A673 (cell line): ENCODE results near the gene GLRX3.

Experiments
- CTCF ChIP-seq: fragments of 300-800, 200-600 bp; sonication (generic); conservative IDR thresholded peaks from 2 replicates; pipeline ENCODE4 v1.5.1; 2017; ENCODE audit warnings: low read depth, mild to moderate bottlenecking, antibody characterized with exemption, low read length, moderate library complexity, mixed read lengths
- EZH2 ChIP-seq: fragments of 200-600 bp; sonication (generic); IDR thresholded peaks from 2 replicates; pipeline ENCODE4 v1.6.1; 2017; ENCODE audit warnings: borderline replicate concordance, low read depth, mild to moderate bottlenecking, mixed read lengths, antibody characterized with exemption, low read length; ENCODE audit not compliant: poor library complexity, severe bottlenecking

DNA sequence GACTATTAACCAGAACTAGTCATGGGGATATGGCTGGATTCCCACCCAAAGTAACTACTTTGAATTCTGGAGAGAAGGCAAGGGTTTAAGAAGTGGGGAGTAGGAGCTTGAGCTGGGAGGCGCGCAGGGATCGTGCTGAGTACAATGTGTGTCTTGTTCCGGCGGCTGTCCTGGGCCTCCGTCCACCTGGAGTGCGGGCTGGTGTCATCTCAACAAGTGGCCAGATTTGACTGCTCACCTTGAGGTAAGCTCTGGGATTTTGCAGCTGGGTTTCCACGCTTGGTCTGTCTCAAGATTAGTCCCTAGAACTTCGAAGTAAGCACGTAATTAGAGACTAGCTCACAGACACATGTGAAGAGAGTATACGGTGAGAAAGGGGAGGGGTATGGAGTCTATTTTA lies 49.4 kb downstream of the GLRX3 start:
- TF ChIP-seq CTCF (no peak), EZH2 (no peak)
